PC-3 (cell line): ENCODE results near the gene GALNT2. TPM values are rescaled to one million over a fixed set of nuclear protein-coding genes. Genes with fewer than 3 reads are reported as not detected.

Experiments used
- ATAC-seq: fragments of 200-7000 bp; cut with Tn5 transposase; 2 replicates; pipeline ENCODE4 v1.9.1; 2020; ENCODE audit warnings: mild to moderate bottlenecking, moderate library complexity
- BruUV-seq: library from RNA; stranded (reverse); fragments of 400-500 nt; replicated peaks from 2 replicates; lab custom pipeline; 2021; lab: Mats Ljungman, UMichigan
- CTCF ChIA-PET: fragments of 300-600 bp; sonication (Branson Sonifier 250); formaldehyde crosslinking; loops from one replicate; lab custom pipeline; 2022; ENCODE audit warnings: antibody characterized with exemption; lab: Charles Lee
- POLR2A ChIA-PET: fragments of 300-600 bp; sonication (Branson Sonifier 250); formaldehyde crosslinking; loops from one replicate; lab custom pipeline; 2022; ENCODE audit warnings: antibody characterized with exemption; ENCODE audit not compliant: unreplicated experiment; lab: Charles Lee
- DNase-seq: peaks from one replicate; pipeline ENCODE4 v3.0.0-alpha.2; 2015
- H2AFZ ChIP-seq: fragments of 300-600 bp; sonication (generic); 2 replicates; pipeline ENCODE4 v1.6.0; 2016; ENCODE audit warnings: antibody characterized with exemption, low read length
- H3F3A ChIP-seq: fragments of 300-600 bp; sonication (generic); one replicate; pipeline ENCODE4 v1.6.0; 2017; ENCODE audit warnings: antibody characterized with exemption, low read length, control low read depth, mild to moderate bottlenecking; ENCODE audit not compliant: unreplicated experiment
- H3K27ac ChIP-seq: fragments of 300-600 bp; sonication (generic); 2 replicates; pipeline ENCODE4 v1.5.1; 2016; ENCODE audit warnings: mild to moderate bottlenecking, low read length
- H3K27me3 ChIP-seq: fragments of 300-600 bp; sonication (generic); 2 replicates; pipeline ENCODE4 v1.6.1; 2016; ENCODE audit warnings: low read length, mixed read lengths
- H3K36me3 ChIP-seq: fragments of 300-600 bp; sonication (generic); 2 replicates; pipeline ENCODE4 v1.6.1; 2016; ENCODE audit warnings: low read depth, mixed run types, low read length, mixed read lengths
- H3K4me1 ChIP-seq: fragments of 300-600 bp; sonication (generic); 2 replicates; pipeline ENCODE4 v1.5.1; 2016; ENCODE audit warnings: low read length; ENCODE audit not compliant: insufficient read depth
- H3K4me2 ChIP-seq: fragments of 300-600 bp; sonication (generic); 2 replicates; pipeline ENCODE4 v1.6.0; 2016; ENCODE audit warnings: low read length
- H3K4me3 ChIP-seq: fragments of 300-600 bp; sonication (generic); 2 replicates; pipeline ENCODE4 v1.5.1; 2016; ENCODE audit warnings: mild to moderate bottlenecking, low read length, mixed read lengths
- H3K79me2 ChIP-seq: fragments of 300-600 bp; sonication (generic); 2 replicates; pipeline ENCODE4 v1.6.1; 2017; ENCODE audit warnings: low read length, mixed read lengths
- H3K9ac ChIP-seq: fragments of 300-600 bp; sonication (generic); 2 replicates; pipeline ENCODE4 v1.6.0; 2016; ENCODE audit warnings: mild to moderate bottlenecking, low read length
- H3K9me2 ChIP-seq: fragments of 300-600 bp; sonication (generic); replicated peaks from 2 replicates; pipeline ENCODE4 v1.6.1; 2016; ENCODE audit warnings: mixed run types, low read length, mixed read lengths
- H3K9me3 ChIP-seq: fragments of 300-600 bp; sonication (generic); 2 replicates; pipeline ENCODE4 v1.6.1; 2016; ENCODE audit warnings: low read length, mixed read lengths
- H4K20me1 ChIP-seq: fragments of 300-600 bp; sonication (generic); 2 replicates; pipeline ENCODE4 v1.6.1; 2016; ENCODE audit warnings: low read length, mixed read lengths
- CTCF ChIP-seq: fragments of 300-600 bp; sonication (generic); conservative IDR thresholded peaks from 2 replicates; pipeline ENCODE4 v1.5.1; 2017; ENCODE audit warnings: antibody characterized with exemption, low read depth, mild to moderate bottlenecking, low read length
- EZH2 ChIP-seq: fragments of 300-600 bp; sonication (generic); IDR thresholded peaks from one replicate; pipeline ENCODE4 v1.6.1; 2017; ENCODE audit warnings: antibody characterized with exemption, mild to moderate bottlenecking, low read length; ENCODE audit not compliant: unreplicated experiment
- EZH2phosphoT487 ChIP-seq: fragments of 300-600 bp; sonication (generic); IDR thresholded peaks from 2 replicates; pipeline ENCODE4 v1.6.1; 2018; ENCODE audit warnings: mild to moderate bottlenecking, antibody characterized with exemption, low read length, borderline replicate concordance
- intact Hi-C: fragments of 100-400 bp; cut with micrococcal nuclease; formaldehyde crosslinking; loops from 2 replicates; pipeline ENCODE4 v1.9.0; 2023
- total RNA-seq: library from RNA; depleted of rRNA; stranded (reverse); fragments of >200 nt; gene quantifications from 2 replicates; pipeline ENCODE4 v1.2.3, GENCODE V29; 2014

GALNT2 gene
- total RNA-seq, 1 experiment from 2014 or later: 182 TPM

GRCh38 chr1:230083053-230083452 lies 16.0 kb downstream of the GALNT2 start:
- TF ChIP-seq EZH2phosphoT487: no peak
- no peak for TF ChIP-seq EZH2
- TF ChIP-seq CTCF: no peak
- Histone ChIP-seq H3K4me1 (peaks cover 53% of the 10 kb centered on the region), H3K4me3 (no peak overlapping the region), H3K9me2 (no peaks in the 10 kb centered on the region), H3K27me3 (no peaks in the 10 kb centered on the region), H3K27ac (peak overlapping the region; percentile 83), H2AFZ (no peak overlapping the region), H3K4me2 (no peak overlapping the region), H3K9ac (no peak overlapping the region), H3K79me2 (peaks cover 95% of the 10 kb centered on the region), H4K20me1 (peaks cover 22% of the 10 kb centered on the region; the same call in 1 of the 2 replicates), H3K9me3 (no peaks in the 10 kb centered on the region), H3F3A (peaks cover 20% of the 10 kb centered on the region), H3K36me3 (peaks cover 31% of the 10 kb centered on the region)
- CTCF ChIA-PET: no interaction called here
- no TSS peak for BruUV-seq
- POLR2A ChIA-PET: no interaction called here
- DNase-seq: no peak
- ATAC-seq: no peak
- intact Hi-C loops: no loop called here

DNA sequence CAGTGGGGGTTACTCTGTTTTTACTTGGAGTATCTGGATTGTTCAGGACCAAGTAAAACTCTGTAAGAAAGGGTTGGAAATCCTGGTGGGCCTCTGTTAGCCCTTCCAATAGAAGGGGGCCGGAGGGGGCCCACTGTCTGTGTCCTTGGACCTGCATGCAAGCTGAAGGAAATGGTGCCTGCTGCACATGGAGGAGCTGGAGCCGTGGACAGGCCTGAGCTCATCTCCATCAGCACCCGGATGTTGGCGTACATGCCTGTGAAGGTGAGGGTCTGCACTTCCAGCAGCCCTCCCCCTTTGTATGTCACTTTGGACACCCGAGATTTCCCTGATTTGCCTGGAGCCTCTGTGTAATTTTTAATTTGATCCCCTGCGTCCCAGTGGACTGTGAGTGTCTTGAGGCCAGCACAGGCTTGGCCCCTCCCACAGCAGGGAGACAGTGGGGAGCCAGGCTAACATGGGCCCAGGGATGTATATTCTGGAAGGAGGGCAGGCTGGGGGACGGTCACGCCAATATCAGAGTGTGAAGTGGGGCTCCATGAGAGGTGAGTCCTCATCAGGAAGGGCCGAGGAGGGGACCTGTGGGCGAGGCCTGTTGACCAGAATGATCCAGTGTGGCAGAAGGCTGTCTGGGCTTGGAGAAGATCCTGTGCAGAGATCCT lies 16.8 kb downstream of the GALNT2 start:
- Histone ChIP-seq H3K4me2 (peak overlapping the region; percentile 66), H2AFZ (no peak overlapping the region), H3K4me3 (peak overlapping the region; percentile 24; the same call in 1 of the 2 replicates), H3K36me3 (peaks cover 30% of the 10 kb centered on the region), H3K27me3 (no peaks in the 10 kb centered on the region), H3F3A (peaks cover 20% of the 10 kb centered on the region), H3K9me2 (no peaks in the 10 kb centered on the region), H4K20me1 (peaks cover 16% of the 10 kb centered on the region; the same call in 1 of the 2 replicates), H3K79me2 (peaks cover 95% of the 10 kb centered on the region), H3K9ac (peak overlapping the region; percentile 57), H3K9me3 (no peaks in the 10 kb centered on the region), H3K4me1 (peaks cover 55% of the 10 kb centered on the region), H3K27ac (peak overlapping the region; percentile 83)
- ATAC-seq (peak; percentile 9; the same call in 1 of the 2 replicates), DNase-seq (no peak)
- no TSS peak for BruUV-seq
- TF ChIP-seq EZH2 (no peak), CTCF (no peak), EZH2phosphoT487 (no peak)
- ChIA-PET POLR2A (interaction anchor here (0.6 to 1.5 kb wide), 2 partner anchors 21 to 39 kb away, joined by 4 to 13 read pairs; no protein-coding TSS in a partner anchor), CTCF (interaction anchor here (1.0 to 1.6 kb wide), 2 partner anchors 14 to 21 kb away, joined by 3 to 8 read pairs; no protein-coding TSS in a partner anchor)
- intact Hi-C loops: loop anchor here (1.0 to 2.0 kb wide), 3 partner anchors 11 to 21 kb away; no protein-coding TSS in a partner anchor
